ENCODE data around the gene STAG1.

The STAG1 gene

DNA sequence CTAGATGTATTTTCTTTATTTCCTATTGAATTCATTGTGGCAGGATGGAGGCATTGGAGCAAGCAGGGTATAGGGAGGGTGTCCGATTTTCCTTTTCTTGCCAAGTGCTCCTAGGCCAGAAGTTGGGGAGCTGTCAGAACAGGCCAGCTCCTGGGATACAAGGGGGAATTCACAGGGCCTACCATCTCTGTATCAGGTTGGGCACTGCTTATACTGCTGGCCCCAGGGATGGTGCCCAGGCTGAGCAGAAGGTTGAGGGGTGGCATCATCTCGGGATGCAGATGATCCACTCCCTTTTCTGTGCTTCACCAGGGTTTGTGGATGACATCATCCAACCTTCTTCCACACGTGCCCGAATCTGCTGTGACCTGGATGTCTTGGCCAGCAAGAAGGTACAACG is 422.6 kb downstream of the STAG1 start:
- Histone ChIP-seq H3K27me3 (no peaks in the 10 kb centered on the region), H3K36me3 (peaks cover 74 to 96% (median 83%) of the 10 kb centered on the region in 11 experiments), H4K20me1 (no peaks in the 10 kb centered on the region; a peak in 1 of 22 replicates), H3K9me3 (replicated peaks in 1 of 11) (peaks cover 4 to 20% (median 7%) of the 10 kb centered on the region in 11 experiments; a peak in 13 of 22 replicates), H3K4me2 (no peak overlapping the region), H3K4me3 (no peak overlapping the region), H3K27ac (no peak overlapping the region), H3K9ac (no peak overlapping the region), H3K4me1 (no peaks in the 10 kb centered on the region)
- TF ChIP-seq Cebpa-rat (IDR thresholded peaks at IDR 0.05), result no peak

DNA sequence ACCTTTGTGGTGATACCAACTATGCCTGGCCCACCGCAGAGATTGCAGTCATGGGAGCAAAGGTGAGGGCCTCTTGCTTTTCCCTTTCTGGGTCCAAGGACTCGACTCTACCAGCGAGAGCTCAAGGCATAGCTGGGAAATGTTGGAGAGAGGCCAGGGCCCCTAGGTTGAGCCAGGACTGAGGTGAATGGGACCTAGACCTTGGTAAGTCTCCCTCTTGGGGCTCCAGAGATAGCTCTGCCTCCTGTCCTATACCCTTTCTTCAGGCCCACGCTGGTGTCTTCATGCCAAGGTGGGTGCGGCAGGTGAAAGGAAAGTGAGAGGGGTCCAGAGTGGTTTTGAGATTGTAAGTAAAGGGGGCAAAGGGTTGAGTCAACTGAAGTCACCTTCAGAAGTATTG is 424.5 kb downstream of the STAG1 start:
- no peak overlapping the region for H3K27ac ChIP-seq
- H3K27me3 ChIP-seq, result no peaks in the 10 kb centered on the region
- no peak for TF ChIP-seq Cebpa-rat (IDR thresholded peaks at IDR 0.05)
- H3K4me1 ChIP-seq, result no peaks in the 10 kb centered on the region
- no peak overlapping the region for H3K4me3 ChIP-seq
- H4K20me1 ChIP-seq, result no peaks in the 10 kb centered on the region; a peak in 1 of 22 replicates
- no peak overlapping the region for H3K9ac ChIP-seq
- no peak overlapping the region for H3K4me2 ChIP-seq
- peaks cover 16 to 39% (median 27%) of the 10 kb centered on the region in 11 experiments for H3K9me3 ChIP-seq (replicated peaks in 1 of 11)
- peaks cover 73 to 96% (median 81%) of the 10 kb centered on the region in 11 experiments for H3K36me3 ChIP-seq

DNA sequence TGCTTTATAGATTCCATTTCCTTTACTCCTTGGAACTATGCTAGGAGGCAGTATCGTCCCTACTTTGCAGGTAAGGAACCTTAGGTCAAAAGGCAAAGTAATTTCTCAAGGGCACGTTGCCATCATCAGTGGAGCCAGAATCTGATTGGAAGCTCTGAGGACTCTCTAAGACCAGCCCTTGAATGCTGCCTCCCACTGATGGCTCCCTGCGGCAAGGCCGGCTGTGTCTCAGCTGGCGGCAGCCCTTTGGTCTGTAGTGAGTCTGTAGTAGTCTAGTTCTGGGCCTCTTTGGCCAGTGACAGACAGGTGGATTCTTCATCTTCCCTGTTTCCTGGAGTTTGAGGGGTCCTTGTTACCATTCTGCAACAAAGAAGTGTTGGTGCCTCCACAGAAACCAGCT is 425.9 kb downstream of the STAG1 start:
- H3K27me3 ChIP-seq, result no peaks in the 10 kb centered on the region
- no peak for TF ChIP-seq Cebpa-rat (IDR thresholded peaks at IDR 0.05)
- H3K36me3 ChIP-seq, result peaks cover 83 to 96% (median 88%) of the 10 kb centered on the region in 11 experiments
- no peak overlapping the region for H3K9ac ChIP-seq
- H3K9me3 ChIP-seq (replicated peaks in 1 of 11), result peaks cover 30 to 53% (median 40%) of the 10 kb centered on the region in 11 experiments
- no peaks in the 10 kb centered on the region for H3K4me1 ChIP-seq
- H3K27ac ChIP-seq, result no peak overlapping the region
- no peak overlapping the region for H3K4me3 ChIP-seq
- H4K20me1 ChIP-seq, result no peaks in the 10 kb centered on the region; a peak in 1 of 22 replicates
- no peak overlapping the region for H3K4me2 ChIP-seq

- H3K9ac ChIP-seq, result no peak overlapping the region
- no peaks in the 10 kb centered on the region for H3K27me3 ChIP-seq
- TF ChIP-seq Cebpa-rat (IDR thresholded peaks at IDR 0.05), result peak in 3 of 11 experiments; percentile 45 to 65 (median 53); a peak in 4 of 22 replicates
- peak overlapping the region in 3 of 11 experiments; percentile 22 to 39 (median 38); a peak in 5 of 22 replicates for H3K4me2 ChIP-seq
- no peak overlapping the region for H3K4me3 ChIP-seq
- H4K20me1 ChIP-seq, result no peaks in the 10 kb centered on the region
- peaks cover 0 to 12% (median 0%) of the 10 kb centered on the region in 10 experiments; a peak in 9 of 20 replicates for H3K4me1 ChIP-seq
- no peaks in the 10 kb centered on the region for H3K9me3 ChIP-seq (replicated peaks in 1 of 11)
- peaks cover 16 to 46% (median 33%) of the 10 kb centered on the region in 11 experiments; a peak in 20 of 22 replicates for H3K36me3 ChIP-seq
- H3K27ac ChIP-seq, result no peak overlapping the region
Measured at GRCh38 chr3:136311968-136312367, 440.2 kb downstream of the STAG1 start.

- Histone ChIP-seq H3K36me3 (peaks cover 10 to 39% (median 26%) of the 10 kb centered on the region in 11 experiments; a peak in 19 of 22 replicates), H3K27ac (no peak overlapping the region), H3K4me2 (peak overlapping the region in 3 of 11 experiments; percentile 22 to 39 (median 38); a peak in 4 of 22 replicates), H3K4me1 (peaks cover 0 to 12% (median 0%) of the 10 kb centered on the region in 10 experiments; a peak in 9 of 20 replicates), H3K9me3 (replicated peaks in 1 of 11) (no peaks in the 10 kb centered on the region), H3K9ac (no peak overlapping the region), H4K20me1 (no peaks in the 10 kb centered on the region), H3K27me3 (no peaks in the 10 kb centered on the region), H3K4me3 (no peak overlapping the region)
- no peak for TF ChIP-seq Cebpa-rat (IDR thresholded peaks at IDR 0.05)
Measured at GRCh38 chr3:136311261-136311660, 440.9 kb downstream of the STAG1 start.

GRCh38 chr3:136305879-136306278 is 446.3 kb downstream of the STAG1 start:
- no peak for TF ChIP-seq Cebpa-rat (IDR thresholded peaks at IDR 0.05)

GRCh38 chr3:136300444-136300843 is 451.7 kb downstream of the STAG1 start:
- H4K20me1 ChIP-seq, result peaks cover 0 to 3% (median 0%) of the 10 kb centered on the region in 11 experiments; a peak in 2 of 22 replicates
- 0 out of 22 replicates have a peak, but pooled peaks cover 0 to 5% (median 0%) of the 10 kb centered on the region in 11 experiments for H3K9me3 ChIP-seq (replicated peaks in 1 of 11)
- H3K27me3 ChIP-seq, result no peaks in the 10 kb centered on the region
- H3K4me2 ChIP-seq, result no peak overlapping the region
- TF ChIP-seq Cebpa-rat (IDR thresholded peaks at IDR 0.05), result no peak
- H3K27ac ChIP-seq, result no peak overlapping the region
- H3K4me3 ChIP-seq, result no peak overlapping the region
- H3K36me3 ChIP-seq, result peaks cover 53 to 63% (median 58%) of the 10 kb centered on the region in 11 experiments
- no peak overlapping the region for H3K9ac ChIP-seq
- no peaks in the 10 kb centered on the region for H3K4me1 ChIP-seq

More at GRCh38 chr3:136305879-136306278, 446.3 kb downstream of the STAG1 start:
- Histone ChIP-seq H4K20me1 (no peaks in the 10 kb centered on the region), H3K27me3 (no peaks in the 10 kb centered on the region), H3K9ac (no peak overlapping the region), H3K4me1 (no peaks in the 10 kb centered on the region; a peak in 1 of 20 replicates), H3K4me3 (no peak overlapping the region), H3K27ac (no peak overlapping the region), H3K36me3 (peaks cover 12 to 26% (median 21%) of the 10 kb centered on the region in 11 experiments), H3K4me2 (no peak overlapping the region), H3K9me3 (replicated peaks in 1 of 11) (no peaks in the 10 kb centered on the region)

GRCh38 chr3:136297826-136298225 is 454.4 kb downstream of the STAG1 start:
- no peak for TF ChIP-seq Cebpa-rat (IDR thresholded peaks at IDR 0.05)
- Histone ChIP-seq H3K9ac (no peak overlapping the region), H4K20me1 (peaks cover 0 to 3% (median 0%) of the 10 kb centered on the region in 11 experiments; a peak in 2 of 22 replicates), H3K4me3 (no peak overlapping the region), H3K27ac (no peak overlapping the region), H3K4me1 (no peaks in the 10 kb centered on the region), H3K36me3 (peaks cover 79 to 89% (median 83%) of the 10 kb centered on the region in 11 experiments), H3K4me2 (no peak overlapping the region), H3K9me3 (replicated peaks in 1 of 11) (0 out of 22 replicates have a peak, but pooled peaks cover 0 to 5% (median 0%) of the 10 kb centered on the region in 11 experiments), H3K27me3 (no peaks in the 10 kb centered on the region)

- H3K4me2 ChIP-seq, result no peak overlapping the region
- TF ChIP-seq Cebpa-rat (IDR thresholded peaks at IDR 0.05), result no peak
- H4K20me1 ChIP-seq, result peaks cover 0 to 3% (median 0%) of the 10 kb centered on the region in 11 experiments; a peak in 2 of 22 replicates
- no peak overlapping the region for H3K4me3 ChIP-seq
- H3K9me3 ChIP-seq (replicated peaks in 1 of 11), result peaks cover 0 to 6% (median 0%) of the 10 kb centered on the region in 11 experiments; a peak in 1 of 22 replicates
- H3K36me3 ChIP-seq, result peaks cover 82 to 97% (median 90%) of the 10 kb centered on the region in 11 experiments
- H3K27ac ChIP-seq, result no peak overlapping the region
- H3K4me1 ChIP-seq, result no peaks in the 10 kb centered on the region
- no peaks in the 10 kb centered on the region for H3K27me3 ChIP-seq
- no peak overlapping the region for H3K9ac ChIP-seq
Measured at GRCh38 chr3:136296960-136297359, 455.2 kb downstream of the STAG1 start.

Measured in BLaER1 treated with 17β-estradiol and CSF1 and Interleukin-3, amounts not matched to agents 10 nM and 100 nM (cell line).